Parathyroid adenoma (tissue), 2 donors: ENCODE data around the gene PLEKHA6.
A peak's percentile ranks its signal among the peaks of the same experiment; 100 is the strongest.

ENCODE experiments used
- H2AFZ ChIP-seq: fragments of 300-600 bp; sonication (generic); one replicate; pipeline ENCODE4 v1.7.0; 2017; ENCODE audit warnings: antibody characterized with exemption, mild to moderate bottlenecking
- H3K27ac ChIP-seq: fragments of 300-600 bp; sonication (generic); one replicate; pipeline ENCODE4 v1.7.0; 2017
- H3K27me3 ChIP-seq: fragments of 300-600 bp; sonication (generic); one replicate; pipeline ENCODE4 v1.7.0; 2017; ENCODE audit warnings: low read length; ENCODE audit not compliant: control insufficient read depth, insufficient read depth
- H3K36me3 ChIP-seq: fragments of 300-600 bp; sonication (generic); one replicate; pipeline ENCODE4 v1.7.0; 2017; ENCODE audit warnings: low read length; ENCODE audit not compliant: control insufficient read depth, insufficient read depth
- H3K4me1 ChIP-seq: fragments of 300-600 bp; sonication (generic); one replicate; pipeline ENCODE4 v1.7.0; 2017; ENCODE audit warnings: control low read depth
- H3K4me2 ChIP-seq: fragments of 300-600 bp; sonication (generic); one replicate; pipeline ENCODE4 v1.7.0; 2017; ENCODE audit warnings: low read length
- H3K4me3 ChIP-seq: fragments of 300-600 bp; sonication (generic); one replicate; pipeline ENCODE4 v1.7.0; 2017; ENCODE audit warnings: low read depth, low read length
- H3K79me2 ChIP-seq: fragments of 300-600 bp; sonication (generic); one replicate; pipeline ENCODE4 v1.7.0; 2017; ENCODE audit warnings: control low read depth
- H3K9ac ChIP-seq: fragments of 300-600 bp; sonication (generic); one replicate; pipeline ENCODE4 v1.7.0; 2017; ENCODE audit warnings: mild to moderate bottlenecking
- H3K9me3 ChIP-seq: fragments of 300-600 bp; sonication (generic); one replicate; pipeline ENCODE4 v1.7.0; 2017; ENCODE audit warnings: low read length; ENCODE audit not compliant: control insufficient read depth
- CTCF ChIP-seq: fragments of 300-600 bp; sonication (generic); IDR thresholded peaks from one replicate; pipeline ENCODE4 v1.7.0; 2017; ENCODE audit warnings: antibody characterized with exemption, mild to moderate bottlenecking
- donor health status: primary hyperparathyroidism.

The PLEKHA6 gene

GRCh38 chr1:204198348-204199340 lies 161.1 kb downstream of the PLEKHA6 start:
- no peak overlapping the region for H3K9ac ChIP-seq

GRCh38 chr1:204197068-204197467 lies 162.7 kb downstream of the PLEKHA6 start:
- Histone ChIP-seq H3K4me3 (no peak overlapping the region), H3K4me2 (no peak overlapping the region), H3K4me1 (no peaks in the 10 kb centered on the region), H3K27me3 (no peaks in the 10 kb centered on the region), H3K79me2 (no peaks in the 10 kb centered on the region), H3K9ac (no peak overlapping the region), H3K27ac (no peak overlapping the region), H2AFZ (no peak overlapping the region), H3K9me3 (no peaks in the 10 kb centered on the region), H3K36me3 (no peaks in the 10 kb centered on the region)
- no peak for TF ChIP-seq CTCF

More at GRCh38 chr1:204198348-204199340, 161.1 kb downstream of the PLEKHA6 start:
- no peaks in the 10 kb centered on the region for H3K27me3 ChIP-seq
- no peak overlapping the region for H3K4me2 ChIP-seq
- no peak overlapping the region for H3K27ac ChIP-seq
- no peaks in the 10 kb centered on the region for H3K79me2 ChIP-seq
- no peaks in the 10 kb centered on the region for H3K4me1 ChIP-seq
- no peaks in the 10 kb centered on the region for H3K9me3 ChIP-seq
- peak overlapping the region; percentile 33 for H2AFZ ChIP-seq
- no peaks in the 10 kb centered on the region for H3K36me3 ChIP-seq
- H3K4me3 ChIP-seq, result no peak overlapping the region
- TF ChIP-seq CTCF, result no peak

- H2AFZ ChIP-seq, result no peak within 1 kb of the TSS
- H3K27me3 ChIP-seq, result no peaks in the 10 kb centered on the region
- H3K4me3 ChIP-seq, result no peak within 1 kb of the TSS
- H3K79me2 ChIP-seq, result no peaks in the 10 kb centered on the region
- H3K27ac ChIP-seq, result no peak within 1 kb of the TSS
- H3K9me3 ChIP-seq, result no peaks in the 10 kb centered on the region
- TF ChIP-seq CTCF, result no peak
- H3K9ac ChIP-seq, result no peak within 1 kb of the TSS
- H3K36me3 ChIP-seq, result no peaks in the 10 kb centered on the region
- no peak within 1 kb of the TSS for H3K4me2 ChIP-seq
- no peaks in the 10 kb centered on the region for H3K4me1 ChIP-seq
Observed at GRCh38 chr1:204196068-204196795, 163.5 kb downstream of the PLEKHA6 start, which contains the start of gene KISS1. Gene KISS1, minus strand, starts transcription at chr1:204196491. Its CDS starts 3,615 bp downstream, at chr1:204192876.

GRCh38 chr1:204194771-204195170 lies 165.0 kb downstream of the PLEKHA6 start:
- H3K4me3 ChIP-seq, result no peak overlapping the region
- TF ChIP-seq CTCF, result no peak
- no peak overlapping the region for H3K9ac ChIP-seq
- no peaks in the 10 kb centered on the region for H3K4me1 ChIP-seq
- H3K27ac ChIP-seq, result no peak overlapping the region
- no peaks in the 10 kb centered on the region for H3K79me2 ChIP-seq
- H3K4me2 ChIP-seq, result no peak overlapping the region
- no peaks in the 10 kb centered on the region for H3K27me3 ChIP-seq
- no peak overlapping the region for H2AFZ ChIP-seq
- no peaks in the 10 kb centered on the region for H3K36me3 ChIP-seq
- no peaks in the 10 kb centered on the region for H3K9me3 ChIP-seq
